Heart left ventricle (tissue), 13 donors: ENCODE results near the gene ACYP1.

Source experiments
- CTCF ChIP-seq, 12 donors: fragments of 200-600 bp; sonication (generic) in 4 of 12; IDR thresholded peaks; one replicate each; pipeline versions ENCODE4 v1.5.0 to v1.8.0; 2018 to 2022; ENCODE audit warnings: antibody characterized with exemption in 12 of 12, mild to moderate bottlenecking in 5 of 12
- POLR2A ChIP-seq, 2 donors: fragments of 450-650 bp; IDR thresholded peaks; one replicate each; pipeline ENCODE4 v1.6.1; 2017; ENCODE audit warnings: antibody characterized with exemption in 2 of 2, mild to moderate bottlenecking in 2 of 2, moderate library complexity in 2 of 2
- donor health status: ischemic (EF 13 %, LVEDD 7.1; RV severe dilation, severe dysfunction).
- donor health status: DM: no; HTN: yes; CAD: no.
- donor health status: DM: no; HTN: no; CAD: no.
- donor health status: ischemic (EF 25% LVEDD 6.9; RV normal size, moderate dysfunction).
- donor health status: ischemic (EF 25% LVEDD 5.7; RV mildly dilated, moderate dysfunction).
- donor health status: ischemic (EF 35%, LVEDD 5.7; RV mildly dilated, moderate dysfunction).
- donor health status: nonischemic (EF 11% LVEDD 7.7; RV severe dilation, severe dysfunction).
- donor health status: DM: yes; HTN: yes; CAD: no.
- donor health status: PGD.
- donor health status: ischemic (EF 29% LVEDD 5.4; RV normal size, mild dysfunction).
- donor health status: nonischemic (EF 23%, LVEDD 6.1; RV moderate dilation, normal function).

GRCh38 chr14:75042035-75042434 lies 21.8 kb downstream of the ACYP1 start:
- TF ChIP-seq CTCF (IDR thresholded peaks at IDR 0.05) (no peak), POLR2A (IDR thresholded peaks at IDR 0.05) (no peak)
